Amniotic stem cell (primary cell): ENCODE results near the gene FAHD1.
"Not testable (repeated sequence)": the region's sequence is repeated elsewhere in the genome, so short reads cannot be mapped to it uniquely, and the experiment has no call there.

Experiments used
- DNase-seq: peaks from one replicate; lab custom pipeline; 2025; lab: John Stamatoyannopoulos, UW

FAHD1 gene

DNA sequence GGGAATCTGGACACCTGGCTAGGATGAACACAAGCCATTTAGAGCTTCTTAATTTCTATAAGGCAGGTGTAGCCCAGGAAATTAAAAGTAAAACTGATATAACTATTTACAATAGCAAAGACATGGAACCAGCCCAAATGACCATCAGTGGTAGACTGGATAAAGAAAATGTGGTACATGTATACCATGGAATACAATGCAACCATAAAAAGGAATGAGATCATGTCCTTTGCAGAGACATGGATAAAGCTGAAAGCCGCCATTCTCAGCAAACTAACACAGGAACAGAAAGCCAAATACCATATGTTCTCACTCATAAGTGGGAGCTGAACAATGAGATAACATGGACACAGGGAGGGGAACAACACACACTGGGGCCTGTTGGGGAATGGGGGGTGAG lies 19.4 kb downstream of the FAHD1 start:
- DNase-seq = no peak

DNA sequence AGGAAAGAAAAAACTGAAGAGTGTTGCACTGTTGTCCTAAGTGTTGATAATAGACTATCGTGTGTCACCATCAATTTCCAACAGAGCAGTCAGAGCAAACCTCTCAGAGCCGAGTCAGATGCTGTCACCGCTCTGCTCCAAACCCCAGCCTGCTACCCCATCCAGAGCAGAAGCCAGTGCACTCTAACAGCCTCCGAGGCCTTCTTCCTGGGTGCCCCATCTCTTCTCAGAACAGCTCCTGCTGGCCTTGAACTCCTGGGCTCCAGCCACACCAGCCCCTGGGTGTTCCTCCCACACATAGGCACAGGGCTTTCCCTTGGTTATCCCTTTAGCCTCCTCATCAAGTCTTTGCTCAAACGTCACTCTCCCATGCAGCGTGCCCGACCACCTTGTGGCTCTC lies 24.0 kb downstream of the FAHD1 start:
- no peak for DNase-seq

DNA sequence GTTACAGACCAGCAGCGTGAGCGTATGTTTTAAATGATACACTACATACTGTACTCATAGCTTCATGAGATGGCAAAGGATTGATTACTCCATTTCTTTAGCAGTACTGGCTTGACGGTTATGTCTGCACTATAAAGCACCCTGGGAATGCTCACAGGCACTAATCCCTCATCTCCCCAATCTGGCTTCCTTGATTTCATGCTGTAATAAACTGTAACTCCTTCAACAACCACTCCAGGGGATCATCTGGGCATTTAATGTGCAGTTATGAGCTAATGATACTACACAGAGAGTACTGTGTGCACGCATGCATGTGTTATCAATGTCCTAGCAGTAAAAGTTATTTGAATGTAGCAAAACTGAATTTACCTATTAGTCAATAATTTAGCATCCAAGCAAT lies 24.8 kb downstream of the FAHD1 start:
- DNase-seq = no peak

DNA sequence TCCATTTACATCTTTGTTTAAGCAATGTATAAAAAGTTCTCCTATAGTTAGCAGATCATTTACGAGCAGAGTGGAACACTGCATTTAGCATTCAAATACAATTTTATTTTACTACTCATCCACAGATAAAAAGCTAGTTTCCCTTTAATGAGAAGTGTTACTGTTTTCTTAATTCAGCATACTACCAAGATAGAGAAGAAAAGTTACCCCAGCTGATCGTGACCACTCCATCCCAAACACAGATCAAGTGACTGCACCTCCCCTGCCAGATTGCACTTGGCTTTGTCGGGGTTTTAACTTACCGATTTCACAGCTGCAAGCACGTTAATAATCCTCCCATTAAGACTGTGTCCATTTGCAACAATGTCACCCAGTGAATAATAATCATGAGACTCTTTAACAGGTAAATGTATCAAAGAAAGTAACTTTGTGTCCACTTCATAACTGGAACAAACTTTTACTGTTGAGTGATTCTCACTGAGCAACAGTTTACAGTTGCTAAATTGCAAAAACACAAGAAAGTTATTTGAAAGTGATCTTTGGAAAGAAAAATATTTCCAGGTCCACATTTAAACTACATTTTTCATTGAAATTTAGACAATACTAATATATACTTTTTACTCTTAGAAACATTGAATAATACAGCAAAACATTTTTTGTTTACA lies 30.6 kb downstream of the FAHD1 start:
- no peak for DNase-seq

- no peak for DNase-seq
Measured at GRCh38 chr16:1858189-1858865, 31.3 kb downstream of the FAHD1 start.

DNA sequence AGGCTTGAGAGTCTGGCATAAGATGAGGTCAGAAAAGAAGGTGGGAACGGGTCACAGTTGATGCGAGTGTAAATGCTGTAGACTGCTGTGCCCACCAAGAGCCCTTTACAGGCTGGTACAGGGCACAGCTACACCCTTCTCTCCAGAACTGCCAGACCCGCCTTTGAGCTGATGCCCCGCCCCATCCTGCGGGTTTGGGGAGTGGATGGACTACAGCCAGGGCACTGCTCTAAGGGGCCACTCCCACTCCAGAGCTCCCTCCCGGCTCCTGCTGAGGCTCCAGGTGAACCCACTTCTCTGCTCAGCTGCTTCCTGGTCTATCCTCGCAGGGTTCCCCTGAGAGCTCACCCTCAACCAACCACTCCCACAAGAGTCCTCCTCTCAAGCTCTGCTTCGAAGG lies 32.6 kb downstream of the FAHD1 start:
- DNase-seq = no peak

- no peak for DNase-seq
Measured at GRCh38 chr16:1861730-1862129, 34.7 kb downstream of the FAHD1 start.

GRCh38 chr16:1862394-1862793 lies 35.4 kb downstream of the FAHD1 start:
- DNase-seq = no peak

GRCh38 chr16:1863681-1864460 lies 36.9 kb downstream of the FAHD1 start:
- DNase-seq = peak; percentile 9

GRCh38 chr16:1865902-1866690 lies 39.1 kb downstream of the FAHD1 start:
- no peak for DNase-seq

DNA sequence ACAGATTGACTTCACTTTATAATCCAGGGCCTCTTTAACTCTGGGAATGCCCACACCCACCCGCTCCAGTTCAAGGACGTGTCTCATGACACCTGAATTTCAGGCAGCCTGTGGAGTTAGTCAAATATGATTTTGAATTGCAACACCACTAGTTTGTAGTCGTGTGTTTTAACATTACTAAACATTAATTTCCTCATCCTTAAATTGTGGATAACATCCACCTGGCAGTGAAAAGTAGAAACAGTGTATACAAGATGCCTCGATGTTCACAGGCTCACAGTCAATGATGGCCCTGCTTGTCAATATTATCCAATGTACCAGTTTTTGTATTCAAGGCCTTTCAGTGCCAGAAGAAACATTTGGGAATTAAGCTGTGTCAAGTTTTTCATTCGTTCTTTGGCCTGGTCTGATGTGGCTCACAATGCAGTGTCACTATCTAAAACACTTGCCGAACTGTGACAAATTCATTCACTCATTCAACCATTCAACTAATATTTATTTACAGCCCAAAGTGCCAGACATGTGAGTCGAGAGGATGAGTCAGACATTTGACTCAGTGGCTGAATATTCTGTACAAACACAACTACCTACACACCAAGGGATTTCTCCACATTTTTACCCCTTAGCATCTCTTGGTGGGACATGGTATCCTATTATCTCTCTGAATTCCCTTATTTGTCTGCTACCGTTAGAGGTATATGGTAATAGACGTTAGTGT lies 43.5 kb downstream of the FAHD1 start:
- peak; percentile 15 for DNase-seq

GRCh38 chr16:1871974-1872635 lies 45.1 kb downstream of the FAHD1 start, which contains the start of gene MEIOB:
TSS of gene MEIOB (minus strand) at chr16:1872164. CDS start at chr16:1868175, 3,989 bp downstream.
- DNase-seq = no peak

DNA sequence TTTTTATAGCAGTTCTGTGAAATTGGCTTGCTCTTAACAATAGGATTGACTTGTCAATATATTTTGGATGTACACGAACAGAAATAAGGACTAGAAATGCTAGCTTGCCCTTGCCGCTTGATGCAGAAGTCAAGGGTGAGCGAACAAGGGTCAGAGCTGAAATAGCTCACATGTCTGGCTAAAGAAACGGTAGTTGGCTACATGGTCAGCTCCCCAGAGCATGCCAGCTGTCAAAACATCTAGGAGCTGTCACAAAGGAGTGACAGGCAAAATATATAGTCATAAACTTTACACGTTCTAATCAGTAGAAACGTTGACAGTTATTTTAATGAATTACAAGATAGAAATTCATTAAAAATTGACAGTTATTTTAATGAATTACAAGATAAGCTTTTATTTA lies 47.8 kb downstream of the FAHD1 start:
- no peak for DNase-seq

- not testable (repeated sequence) for DNase-seq
Measured at GRCh38 chr16:1876066-1876465, 49.1 kb downstream of the FAHD1 start.

DNA sequence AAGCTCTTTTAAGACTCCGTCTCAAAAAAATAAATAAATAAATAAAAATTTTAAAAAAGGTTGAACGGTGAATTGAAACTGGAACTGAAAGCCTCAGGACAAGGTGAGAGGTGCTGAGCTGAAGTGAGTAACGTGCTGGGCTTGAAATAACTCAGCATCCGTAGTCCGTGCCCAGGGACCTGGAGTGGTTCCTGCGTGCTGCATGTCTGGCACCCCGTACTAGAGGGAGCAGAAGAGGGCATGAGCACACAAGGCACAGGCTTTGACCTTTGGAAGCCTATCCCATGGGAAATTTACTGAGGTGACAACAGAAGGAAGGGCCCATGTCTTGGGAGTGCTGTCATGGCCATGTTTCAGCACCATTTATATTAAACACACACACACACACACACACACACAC lies 49.5 kb downstream of the FAHD1 start:
- no peak for DNase-seq

- DNase-seq = no peak
Measured at GRCh38 chr16:1877089-1877488, 50.1 kb downstream of the FAHD1 start.

DNA sequence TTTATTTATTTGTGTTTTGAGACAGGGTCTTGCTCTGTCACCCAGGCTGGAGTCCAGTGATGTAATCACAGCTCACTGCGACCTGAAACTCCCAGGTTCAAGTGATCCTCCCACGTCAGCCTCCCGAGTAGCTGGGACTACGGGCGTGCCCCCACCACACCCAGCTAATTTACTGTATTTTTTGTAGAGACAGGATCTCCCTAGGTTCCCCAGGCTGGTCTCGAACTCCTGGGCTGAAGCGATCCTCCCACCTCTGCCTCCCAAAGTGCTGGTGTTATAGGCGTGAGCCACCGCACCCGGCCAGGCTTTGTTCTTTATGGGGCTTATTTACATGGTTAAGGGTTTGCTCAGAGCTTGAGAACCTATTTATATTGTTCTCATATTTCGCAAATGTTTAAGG lies 50.8 kb downstream of the FAHD1 start:
- no peak for DNase-seq

- DNase-seq = no peak
Measured at GRCh38 chr16:1878256-1878655, 51.2 kb downstream of the FAHD1 start.
